ENCODE results near the gene IL20.

GRCh38 chr1:206835186-206835585 is 30.2 kb upstream of the IL20 start:
- no peak for TF ChIP-seq POLR2AphosphoS5 (IDR thresholded peaks at IDR 0.05)
- no peak for TF ChIP-seq EP300 (IDR thresholded peaks at IDR 0.05)
- no peak for TF ChIP-seq CTCF (IDR thresholded peaks at IDR 0.05)
